Liver (tissue), 9 donors: ENCODE measurements around the gene PFAS. TPM values are rescaled to one million over a fixed set of nuclear protein-coding genes. Genes with fewer than 3 reads are reported as not detected.
A peak's percentile ranks its signal among the peaks of the same experiment; 100 is the strongest.

ENCODE experiments used
- DNase-seq: peaks from one replicate; pipeline ENCODE4 v3.0.0-alpha.2; 2017; ENCODE audit warnings: low spot score
- H3K27ac ChIP-seq, 2 donors: one replicate each; pipeline ENCODE4 v1.7.0; 2013; ENCODE audit warnings: inconsistent platforms in 2 of 2, low read length in 2 of 2, control low read depth in 1 of 2, low read depth in 1 of 2, mild to moderate bottlenecking in 1 of 2
- H3K27me3 ChIP-seq, 4 donors: one replicate each; pipeline versions ENCODE4 v1.6.1 to v1.7.0; 2013; ENCODE audit warnings: low read length in 3 of 4, inconsistent platforms in 1 of 4, mild to moderate bottlenecking in 1 of 4, moderate library complexity in 1 of 4; ENCODE audit not compliant: control insufficient read depth in 4 of 4, insufficient read depth in 4 of 4
- H3K36me3 ChIP-seq, 4 donors: one replicate each; pipeline versions ENCODE4 v1.6.1 to v1.7.0; 2013; ENCODE audit warnings: low read length in 3 of 4, mild to moderate bottlenecking in 3 of 4, low read depth in 1 of 4, moderate library complexity in 1 of 4; ENCODE audit not compliant: control insufficient read depth in 4 of 4, insufficient read depth in 3 of 4
- H3K4me1 ChIP-seq, 4 donors: one replicate each; pipeline versions ENCODE4 v1.6.1 to v1.7.0; 2013; ENCODE audit warnings: low read length in 3 of 4, mild to moderate bottlenecking in 3 of 4, moderate library complexity in 1 of 4; ENCODE audit not compliant: control insufficient read depth in 4 of 4, insufficient read depth in 4 of 4
- H3K4me3 ChIP-seq, 3 donors: one replicate each; pipeline versions ENCODE4 v1.6.1 to v1.7.0; 2013; ENCODE audit warnings: low read length in 3 of 3, control low read depth in 1 of 3, low read depth in 1 of 3, mild to moderate bottlenecking in 1 of 3
- H3K9ac ChIP-seq, 2 donors: one replicate each; pipeline ENCODE4 v1.7.0; 2013; ENCODE audit warnings: low read length in 2 of 2, mild to moderate bottlenecking in 2 of 2, moderate library complexity in 2 of 2, control low read depth in 1 of 2, low read depth in 1 of 2
- H3K9me3 ChIP-seq, 4 donors: one replicate each; pipeline versions ENCODE4 v1.6.1 to v1.7.0; 2013; ENCODE audit warnings: low read length in 3 of 4; ENCODE audit not compliant: control insufficient read depth in 4 of 4
- ATF3 ChIP-seq: IDR thresholded peaks from 2 replicates; pipeline ENCODE4 v1.6.1; 2016; ENCODE audit warnings: antibody characterized with exemption
- EGR1 ChIP-seq, 2 donors: IDR thresholded peaks; 2 replicates each; pipeline ENCODE4 v1.6.1; 2016 to 2018; ENCODE audit warnings: antibody characterized with exemption in 2 of 2, low read depth in 2 of 2
- FOXA2 ChIP-seq: IDR thresholded peaks from 2 replicates; pipeline ENCODE4 v1.6.1; 2016; ENCODE audit warnings: antibody characterized with exemption
- GABPA ChIP-seq, 2 donors: IDR thresholded peaks in 1 of 2; conservative IDR thresholded peaks in 1 of 2; 2 replicates each; pipeline ENCODE4 v1.6.1; 2016; ENCODE audit warnings: antibody characterized with exemption in 2 of 2, mild to moderate bottlenecking in 1 of 2, moderate library complexity in 1 of 2
- HNF4A ChIP-seq, 2 donors: conservative IDR thresholded peaks; 2 replicates each; pipeline ENCODE4 v1.6.1; 2016; ENCODE audit warnings: antibody characterized with exemption in 2 of 2, mild to moderate bottlenecking in 2 of 2
- HNF4G ChIP-seq: IDR thresholded peaks from 2 replicates; pipeline ENCODE4 v1.6.1; 2016; ENCODE audit warnings: antibody characterized with exemption
- JUND ChIP-seq, 2 donors: IDR thresholded peaks; 2 replicates each; pipeline ENCODE4 v1.6.1; 2016; ENCODE audit warnings: antibody characterized with exemption in 2 of 2
- NR2F2 ChIP-seq: IDR thresholded peaks from 2 replicates; pipeline ENCODE4 v1.6.1; 2016; ENCODE audit warnings: antibody characterized with exemption
- REST ChIP-seq: IDR thresholded peaks from 2 replicates; pipeline ENCODE4 v1.6.1; 2016; ENCODE audit warnings: antibody characterized with exemption, mild to moderate bottlenecking
- RXRA ChIP-seq, 2 donors: IDR thresholded peaks; 2 replicates each; pipeline ENCODE4 v1.6.1; 2017 to 2018; ENCODE audit warnings: antibody characterized with exemption in 2 of 2, mild to moderate bottlenecking in 1 of 2
- TAF1 ChIP-seq: conservative IDR thresholded peaks from 2 replicates; pipeline ENCODE4 v1.6.1; 2016; ENCODE audit warnings: antibody characterized with exemption, mild to moderate bottlenecking
- WGBS: extraction: QIAGEN DNeasy Blood & Tissue Kit; methylation state at CpG from one replicate; pipeline ENCODE4 v1.1.7; 2013; 5-methylcytosine and 5-hydroxymethylcytosine counted together
- polyA plus RNA-seq, 2 donors: library from polyadenylated mRNA; stranded (reverse) in 1 of 2; unstranded in 1 of 2; fragments of 200-250 nt in 1 of 2; fragments of >200 nt in 1 of 2; fragmentation: Nextera tagmentation in 1 of 2; extraction: Ambion mirVana in 1 of 2; gene quantifications; one replicate each; pipeline versions ENCODE4 v1.2.1 to v1.2.3, GENCODE V29; 2013 to 2015
- total RNA-seq, 2 donors: library from RNA; depleted of rRNA; stranded (reverse); fragments of >200 nt; gene quantifications; one replicate each; pipeline ENCODE4 v1.2.3, GENCODE V29; 2014
- TF ChIP-seq, protein P1 (sequence below): fragments of 150-350 bp; IDR thresholded peaks from 2 replicates; pipeline ENCODE4 v1.5.1; 2017; ENCODE audit warnings: improper control_type of control experiment, low read depth, low read length; ENCODE audit not compliant: missing input control
- TF ChIP-seq, protein P2 (sequence below): IDR thresholded peaks from 2 replicates; pipeline ENCODE4 v1.6.1; 2016; ENCODE audit warnings: antibody characterized with exemption
- donor health status: healthy.
- donor health status: healthy.
- donor health status: healthy.
- donor health status: healthy.
- donor health status: healthy.

The PFAS gene
- total and polyA plus RNA-seq, 4 donors, result 6.0 to 18.5 (median 10.8) TPM

GRCh38 chr17:8289103-8289397, 40.0 kb downstream of the PFAS start:
- no peak for DNase-seq
- TF ChIP-seq, protein P1, sequence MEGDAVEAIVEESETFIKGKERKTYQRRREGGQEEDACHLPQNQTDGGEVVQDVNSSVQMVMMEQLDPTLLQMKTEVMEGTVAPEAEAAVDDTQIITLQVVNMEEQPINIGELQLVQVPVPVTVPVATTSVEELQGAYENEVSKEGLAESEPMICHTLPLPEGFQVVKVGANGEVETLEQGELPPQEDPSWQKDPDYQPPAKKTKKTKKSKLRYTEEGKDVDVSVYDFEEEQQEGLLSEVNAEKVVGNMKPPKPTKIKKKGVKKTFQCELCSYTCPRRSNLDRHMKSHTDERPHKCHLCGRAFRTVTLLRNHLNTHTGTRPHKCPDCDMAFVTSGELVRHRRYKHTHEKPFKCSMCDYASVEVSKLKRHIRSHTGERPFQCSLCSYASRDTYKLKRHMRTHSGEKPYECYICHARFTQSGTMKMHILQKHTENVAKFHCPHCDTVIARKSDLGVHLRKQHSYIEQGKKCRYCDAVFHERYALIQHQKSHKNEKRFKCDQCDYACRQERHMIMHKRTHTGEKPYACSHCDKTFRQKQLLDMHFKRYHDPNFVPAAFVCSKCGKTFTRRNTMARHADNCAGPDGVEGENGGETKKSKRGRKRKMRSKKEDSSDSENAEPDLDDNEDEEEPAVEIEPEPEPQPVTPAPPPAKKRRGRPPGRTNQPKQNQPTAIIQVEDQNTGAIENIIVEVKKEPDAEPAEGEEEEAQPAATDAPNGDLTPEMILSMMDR, result no peak
- TF ChIP-seq HNF4G (no peak), RXRA (IDR thresholded peaks at IDR 0.05) (no peak), REST (no peak), ATF3 (no peak)
- TF ChIP-seq, protein P2, sequence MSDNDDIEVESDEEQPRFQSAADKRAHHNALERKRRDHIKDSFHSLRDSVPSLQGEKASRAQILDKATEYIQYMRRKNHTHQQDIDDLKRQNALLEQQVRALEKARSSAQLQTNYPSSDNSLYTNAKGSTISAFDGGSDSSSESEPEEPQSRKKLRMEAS, result no peak
- no peaks in the 10 kb centered on the region for H3K9me3 ChIP-seq
- H3K27me3 ChIP-seq, result no peaks in the 10 kb centered on the region
- no peak overlapping the region for H3K9ac ChIP-seq
- peak overlapping the region; percentile 54 to 85 (median 68) for H3K4me3 ChIP-seq
- no peaks in the 10 kb centered on the region for H3K36me3 ChIP-seq
- 19% methylated on average over 17 of the region's 17 CpGs for WGBS
- H3K27ac ChIP-seq, result peak overlapping the region; percentile 83 to 88
- peaks cover 8 to 46% (median 39%) of the 10 kb centered on the region in 4 donors for H3K4me1 ChIP-seq

- TF ChIP-seq FOXA2, result no peak
- TF ChIP-seq, protein P2, result no peak
- no peak for TF ChIP-seq TAF1
- TF ChIP-seq HNF4A (conservative IDR thresholded peaks at IDR 0.05), result no peak
- TF ChIP-seq RXRA (IDR thresholded peaks at IDR 0.05), result no peak
- WGBS, result 62% methylated on average over 3 of the region's 3 CpGs
- no peak overlapping the region for H3K9ac ChIP-seq
Observed at GRCh38 chr17:8290043-8290442, 41.0 kb downstream of the PFAS start.

DNA sequence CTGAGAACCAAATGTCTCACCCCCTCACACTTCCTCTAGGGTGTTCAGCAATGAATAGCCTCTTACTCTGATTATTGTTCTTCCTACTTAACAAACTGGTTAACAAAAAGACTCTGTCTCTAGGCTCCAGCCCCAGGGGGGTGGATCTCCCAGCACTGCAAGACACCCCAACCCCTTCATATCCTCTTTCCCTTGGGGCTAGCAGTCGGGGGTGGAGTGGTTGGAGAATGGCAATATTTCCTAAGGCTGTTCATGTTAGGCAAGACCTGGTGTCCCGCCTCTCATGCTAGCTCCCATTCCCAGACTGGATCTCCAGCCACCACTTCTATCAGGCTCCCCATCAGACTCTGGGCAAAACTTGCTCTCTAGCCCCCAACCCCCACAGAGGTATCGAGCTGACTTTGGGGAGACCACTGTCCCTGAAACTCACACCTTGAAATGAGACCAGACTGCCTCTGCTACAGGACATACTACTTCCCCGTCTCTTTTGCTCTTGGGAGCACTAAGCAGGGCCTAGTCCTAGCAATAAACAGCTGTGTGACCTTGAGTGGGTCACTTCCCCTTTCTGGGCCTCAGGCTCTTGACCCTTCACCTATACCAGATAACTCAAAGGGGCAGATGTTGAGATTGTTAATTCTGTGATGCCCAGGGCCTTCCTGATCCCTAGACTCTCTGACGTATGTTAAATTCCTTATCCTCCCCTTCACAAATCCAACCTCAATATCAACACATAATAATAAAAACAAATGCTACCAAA, 43.7 kb downstream of the PFAS start:
- Histone ChIP-seq H3K36me3 (no peaks in the 10 kb centered on the region), H3K27ac (no peak overlapping the region), H3K4me3 (no peak overlapping the region), H3K27me3 (no peaks in the 10 kb centered on the region), H3K4me1 (peaks cover 6 to 25% (median 18%) of the 10 kb centered on the region in 4 donors), H3K9me3 (no peaks in the 10 kb centered on the region), H3K9ac (no peak overlapping the region)
- 89% methylated on average over 5 of the region's 5 CpGs for WGBS
- DNase-seq, result no peak
- TF ChIP-seq TAF1, result no peak
- TF ChIP-seq GABPA (IDR thresholded peaks at IDR 0.05 in 1 of 2, conservative IDR thresholded peaks at IDR 0.05 in 1 of 2), result no peak
- no peak for TF ChIP-seq HNF4G
- no peak for TF ChIP-seq EGR1 (IDR thresholded peaks at IDR 0.05; ENCODE audit: low read depth in 2 of 2)
- no peak for TF ChIP-seq RXRA (IDR thresholded peaks at IDR 0.05)
- no peak for TF ChIP-seq NR2F2
- no peak for TF ChIP-seq JUND (IDR thresholded peaks at IDR 0.05)
- TF ChIP-seq, protein P2, result no peak
- no peak for TF ChIP-seq HNF4A (conservative IDR thresholded peaks at IDR 0.05)
- TF ChIP-seq REST, result no peak

More at GRCh38 chr17:8290043-8290442, 41.0 kb downstream of the PFAS start:
- Histone ChIP-seq H3K4me3 (no peak overlapping the region), H3K27me3 (no peaks in the 10 kb centered on the region), H3K27ac (no peak overlapping the region), H3K4me1 (peaks cover 14 to 50% (median 42%) of the 10 kb centered on the region in 4 donors), H3K9me3 (no peaks in the 10 kb centered on the region), H3K36me3 (no peaks in the 10 kb centered on the region)
- DNase-seq, result no peak
